GM21528 (cell line): ENCODE measurements around the gene SCGB3A2.

Experiments used
- ATAC-seq: cut with Tn5 transposase; IDR thresholded peaks from one replicate; pipeline ENCODE4 v1.9.1; 2021; ENCODE audit warnings: mild to moderate bottlenecking, moderate library complexity; ENCODE audit not compliant: unreplicated experiment, low FRiP score

Gene SCGB3A2, protein sequence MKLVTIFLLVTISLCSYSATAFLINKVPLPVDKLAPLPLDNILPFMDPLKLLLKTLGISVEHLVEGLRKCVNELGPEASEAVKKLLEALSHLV

GRCh38 chr5:147878066-147878759, at the start of gene SCGB3A2:
Gene SCGB3A2 (plus strand): TSS chr5:147878711. CDS start chr5:147878804, 93 bp downstream.
- no peak for ATAC-seq

DNA sequence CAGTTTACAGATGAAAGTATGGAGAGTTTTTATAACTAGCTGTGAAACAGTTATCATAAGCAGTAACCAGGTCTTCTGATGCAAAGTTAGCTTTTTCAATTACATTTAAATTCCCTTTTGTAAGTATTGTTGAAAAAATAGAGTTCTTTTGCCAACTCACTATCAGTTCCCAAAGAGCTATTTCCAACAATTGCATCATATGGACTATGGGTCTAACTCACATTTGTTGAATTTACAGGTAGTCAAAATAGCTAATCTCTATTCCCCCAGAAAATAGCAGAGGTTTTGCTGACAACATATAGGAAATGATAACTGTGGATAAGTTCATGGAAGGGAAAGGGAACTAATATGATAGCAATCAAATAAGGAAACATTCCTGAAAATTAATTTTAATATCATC, 48.5 kb upstream of the SCGB3A2 start:
- ATAC-seq = no peak

GRCh38 chr5:147831465-147831864, 47.0 kb upstream of the SCGB3A2 start, which contains the start of gene SPINK1:
Gene SPINK1 (minus strand): TSS chr5:147831671. CDS start chr5:147831577, 94 bp downstream.
- no peak for ATAC-seq

GRCh38 chr5:147832541-147832940, 46.0 kb upstream of the SCGB3A2 start:
- ATAC-seq = no peak

DNA sequence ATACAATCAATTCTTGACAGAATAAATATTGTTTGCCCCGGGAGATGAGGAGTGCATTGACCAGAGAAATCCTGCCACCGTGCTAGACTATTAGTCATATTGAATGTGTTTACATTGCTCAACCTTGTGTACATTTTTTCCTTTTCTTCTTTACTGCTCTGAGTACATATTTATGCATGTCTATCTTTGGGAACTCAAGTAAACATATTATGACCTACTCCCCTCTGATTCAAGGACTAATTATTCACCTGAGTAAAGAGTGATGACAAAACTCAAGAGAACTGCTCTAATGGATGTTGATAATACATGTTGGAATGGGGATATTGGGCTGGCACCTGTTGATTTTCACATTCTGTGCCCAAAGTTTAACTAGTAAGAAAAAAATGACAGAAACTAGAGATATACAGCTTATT, 43.1 kb upstream of the SCGB3A2 start:
- ATAC-seq = no peak

DNA sequence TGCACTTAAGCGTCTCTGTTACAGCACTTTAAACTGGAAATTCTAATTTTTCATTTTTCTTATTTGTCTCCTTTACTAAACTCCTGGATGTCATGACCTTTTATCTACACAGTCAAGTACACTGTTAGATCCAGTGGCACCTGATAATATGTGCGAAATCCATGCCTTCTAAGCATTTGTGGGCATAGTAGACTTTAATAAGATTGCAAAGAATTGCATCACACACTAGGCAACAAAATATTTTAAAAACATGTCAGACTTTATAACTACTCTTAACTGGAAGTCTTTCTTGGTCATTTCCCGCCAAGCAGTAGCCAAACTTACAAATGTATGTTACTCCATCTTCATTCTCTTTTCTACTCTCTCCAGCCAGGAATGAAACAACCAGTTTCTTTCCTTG, 42.1 kb upstream of the SCGB3A2 start:
- ATAC-seq = no peak

DNA sequence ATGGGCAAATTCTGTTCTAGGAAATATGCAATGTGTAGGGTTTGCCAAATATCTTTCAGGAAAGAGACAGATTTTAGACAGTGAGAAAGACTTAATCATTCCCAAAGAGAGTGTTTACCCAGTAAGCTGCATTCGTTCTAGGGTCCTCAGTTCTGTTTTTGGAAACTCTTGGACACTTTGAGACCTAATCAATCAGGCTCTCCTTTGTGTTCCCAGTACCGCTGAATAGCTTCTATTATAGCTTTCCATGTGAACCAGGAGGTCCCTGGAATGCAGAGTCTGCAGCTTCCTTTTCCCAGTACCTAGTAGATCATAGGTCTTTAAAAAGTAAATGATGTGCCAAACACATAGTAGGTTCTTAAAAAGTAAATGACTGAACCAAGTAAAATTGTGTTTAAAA, 35.6 kb upstream of the SCGB3A2 start:
- ATAC-seq = no peak

DNA sequence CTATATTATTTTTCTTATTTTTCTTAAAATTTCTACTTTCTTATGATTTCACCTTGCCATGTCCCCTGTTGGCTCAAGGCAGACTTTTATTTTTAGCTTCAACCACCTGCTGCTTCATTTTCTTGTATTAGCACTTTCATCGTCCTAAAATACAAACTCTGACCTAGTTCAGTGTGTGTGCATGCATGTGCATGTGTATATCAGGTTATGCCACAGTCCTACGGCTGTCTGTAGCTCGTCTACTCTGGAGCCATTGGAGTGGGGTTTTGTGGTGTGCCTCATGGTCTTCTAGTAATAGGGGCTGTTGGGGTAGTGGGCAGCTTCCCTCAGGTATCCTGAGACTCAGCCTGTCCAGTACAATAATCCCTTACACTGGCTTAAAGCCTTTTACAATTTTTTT, 33.7 kb upstream of the SCGB3A2 start:
- ATAC-seq = no peak

DNA sequence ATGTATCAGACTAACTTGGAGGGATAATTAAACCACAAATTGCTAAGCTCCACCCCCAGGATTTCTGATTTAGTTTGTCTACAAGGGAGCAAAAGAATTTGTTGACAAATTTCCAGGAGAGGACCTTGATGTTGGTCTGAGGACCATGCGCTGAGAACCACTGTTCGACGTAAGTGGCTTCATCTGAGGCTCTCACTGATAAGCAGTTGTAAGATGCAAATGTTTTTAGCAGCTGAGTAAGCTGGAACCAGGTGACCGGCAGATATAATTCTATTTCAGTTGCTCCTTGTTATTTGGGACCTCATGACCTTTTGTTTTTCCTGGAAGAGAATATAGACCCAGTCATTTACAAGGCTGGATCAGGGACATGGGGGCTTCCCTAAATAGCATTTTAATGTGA, 32.9 kb upstream of the SCGB3A2 start:
- ATAC-seq = no peak

GRCh38 chr5:147849226-147849625, 29.3 kb upstream of the SCGB3A2 start:
- no peak for ATAC-seq

- ATAC-seq = no peak
Measured at GRCh38 chr5:147851578-147851977, 26.9 kb upstream of the SCGB3A2 start.

DNA sequence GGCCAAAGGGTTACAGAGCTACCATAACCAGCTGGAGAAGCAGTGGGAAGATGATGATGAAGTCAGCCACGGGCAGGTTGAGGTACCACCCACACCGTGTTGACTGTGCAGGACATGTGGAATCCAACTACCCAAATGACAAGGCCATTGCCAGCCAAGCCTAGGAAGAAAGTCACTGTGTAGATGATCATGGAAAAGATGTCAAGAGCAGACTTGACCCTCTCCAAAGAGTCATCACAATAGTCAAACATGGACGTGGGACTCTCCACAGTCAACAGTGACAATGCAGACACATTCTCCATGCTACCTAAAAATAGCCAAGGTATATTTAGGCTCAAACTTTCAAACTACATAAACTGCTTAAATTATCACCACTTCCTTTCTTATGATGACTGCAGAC, 26.1 kb upstream of the SCGB3A2 start:
- no peak for ATAC-seq

DNA sequence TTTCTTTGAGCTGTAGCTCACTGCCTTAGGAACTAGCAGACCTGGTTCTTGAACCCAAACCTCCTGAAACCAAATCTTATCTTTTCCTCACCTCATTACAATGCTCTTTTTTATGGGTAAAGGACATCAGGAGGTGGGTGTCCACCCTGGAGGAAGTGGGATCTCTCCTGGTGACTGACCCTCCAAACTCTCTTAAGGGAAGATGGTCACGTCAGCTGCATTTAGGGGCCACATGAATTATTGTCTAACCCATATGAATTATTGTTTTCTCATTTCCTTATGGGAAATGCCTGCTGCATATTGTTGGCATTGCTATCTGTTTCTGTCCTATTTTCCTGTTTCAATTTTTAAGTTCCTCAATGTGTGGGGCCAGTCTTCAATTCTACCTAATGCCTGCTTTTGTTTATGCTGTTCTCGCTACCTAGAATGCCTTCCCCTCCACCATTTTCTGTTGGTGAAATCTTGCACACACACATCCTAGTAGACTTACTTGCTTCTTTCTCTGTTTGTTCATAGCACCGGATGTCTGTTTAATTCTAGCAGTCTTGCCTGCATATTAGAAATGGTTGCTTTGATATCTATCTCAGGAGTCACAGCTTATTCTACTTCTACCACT, 25.0 kb upstream of the SCGB3A2 start:
- ATAC-seq = no peak

GRCh38 chr5:147854331-147854730, 24.2 kb upstream of the SCGB3A2 start:
- no peak for ATAC-seq

DNA sequence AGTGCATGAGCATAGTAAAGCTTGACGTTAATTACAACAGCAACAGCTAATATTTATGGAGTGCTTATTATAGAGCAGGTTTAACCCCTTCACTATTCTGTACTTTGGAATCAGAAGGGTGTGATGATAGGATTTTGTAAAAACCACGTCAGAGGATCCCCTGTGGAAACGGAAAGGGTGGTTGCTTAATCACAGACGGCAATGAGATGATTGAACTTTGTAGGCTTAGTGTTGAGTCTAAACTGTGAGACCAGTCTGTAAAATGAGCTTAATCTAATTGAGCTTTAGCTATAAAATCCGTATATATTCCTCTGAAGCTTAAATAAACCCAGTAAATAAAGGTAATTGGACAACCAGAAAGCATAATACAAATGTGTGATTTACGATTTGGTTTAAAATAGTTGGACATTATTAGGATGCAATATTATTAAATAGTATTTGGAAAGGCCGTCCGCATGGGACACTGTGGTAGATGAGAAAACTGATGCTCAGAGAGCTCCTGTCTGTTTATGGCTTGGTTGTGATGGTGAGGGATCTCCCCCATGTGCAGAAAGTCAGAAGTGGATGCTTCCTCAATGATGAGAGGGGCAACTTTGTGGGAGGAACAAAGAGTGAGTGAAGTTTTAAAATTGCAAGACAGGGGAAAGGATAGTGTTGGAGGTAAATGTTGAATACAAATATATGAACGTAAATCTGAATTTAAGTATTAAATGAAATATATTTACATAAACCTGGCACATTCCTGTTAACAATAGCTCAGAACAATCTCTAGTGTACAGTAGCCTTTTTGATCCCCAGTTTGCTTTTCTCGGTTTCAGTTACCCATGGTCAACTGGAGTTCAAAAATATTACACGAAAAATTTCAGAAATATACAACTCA, 23.4 kb upstream of the SCGB3A2 start:
- no peak for ATAC-seq

DNA sequence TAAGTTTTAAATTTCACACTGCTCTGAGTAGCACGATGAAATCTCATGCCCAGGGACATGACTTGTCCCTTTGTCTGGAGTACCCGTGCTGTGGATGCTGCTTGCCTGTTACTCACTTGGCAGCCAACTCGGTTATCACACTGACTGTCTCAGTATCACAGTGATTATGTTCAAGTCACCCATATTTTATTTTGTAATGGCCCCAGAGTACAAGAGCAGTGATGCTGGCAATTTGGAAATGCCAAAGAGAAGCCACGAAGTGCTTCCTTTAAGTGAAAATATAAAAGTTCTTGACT, 22.8 kb upstream of the SCGB3A2 start:
- no peak for ATAC-seq

- no peak for ATAC-seq
Measured at GRCh38 chr5:147856801-147857200, 21.7 kb upstream of the SCGB3A2 start.

DNA sequence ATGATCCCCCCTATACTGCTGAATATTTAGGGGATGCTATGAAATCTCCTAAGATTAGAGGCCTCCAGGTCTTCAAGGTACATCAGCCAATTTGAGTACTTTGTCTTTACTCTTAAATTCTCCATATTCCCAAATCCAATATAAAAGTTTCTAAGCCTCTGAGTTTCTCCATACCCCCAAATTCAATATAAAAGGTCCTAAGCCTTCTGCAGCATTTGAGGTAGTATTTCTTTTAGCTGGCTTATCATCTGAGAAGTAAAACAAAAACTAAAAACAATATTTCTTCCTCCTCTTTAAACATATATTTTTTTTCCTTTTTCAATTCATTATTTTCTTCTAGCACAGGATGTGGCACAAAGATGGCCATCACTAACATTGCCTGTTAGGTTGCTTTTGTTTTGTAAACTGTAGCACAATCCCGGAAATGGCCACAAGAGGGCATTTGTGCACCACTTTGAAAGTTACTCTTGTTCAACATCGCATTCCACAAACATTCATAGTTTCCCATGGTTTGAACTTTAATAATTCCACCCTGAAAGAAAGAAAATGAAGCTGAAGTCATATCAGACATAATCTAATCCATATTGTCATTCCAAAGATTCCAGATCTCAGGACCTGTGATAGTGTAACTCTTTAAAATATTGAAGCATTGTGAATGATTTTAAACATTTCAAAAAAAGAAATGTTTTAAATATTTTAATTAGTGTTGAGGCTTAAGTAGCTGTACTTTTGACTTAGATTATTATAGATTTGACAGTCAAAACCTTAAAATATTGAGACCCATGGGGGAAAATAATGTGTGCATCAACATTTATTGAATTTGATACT, 21.0 kb upstream of the SCGB3A2 start:
- ATAC-seq = no peak

DNA sequence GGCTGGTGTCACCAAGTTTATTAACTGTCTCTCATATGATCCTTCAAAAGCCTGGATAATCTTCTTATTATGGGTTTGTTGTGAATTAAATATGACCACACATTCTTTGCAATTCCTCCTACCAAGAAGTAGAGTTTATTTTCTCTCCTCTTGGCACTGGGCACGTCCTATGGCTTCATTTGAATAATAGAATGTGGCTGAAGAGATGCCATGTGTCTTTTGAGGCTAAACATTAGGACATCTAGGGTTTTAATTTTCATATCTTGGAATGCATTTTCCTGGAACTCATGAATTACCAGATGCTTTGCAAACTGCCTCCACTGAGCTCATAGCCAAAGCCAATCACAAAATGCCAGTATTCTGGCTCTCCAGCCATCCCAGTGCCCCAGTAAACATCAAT, 19.9 kb upstream of the SCGB3A2 start:
- ATAC-seq = no peak

GRCh38 chr5:147859962-147860640, 18.4 kb upstream of the SCGB3A2 start:
- ATAC-seq = no peak
